Fibroblast of peridontal ligament (primary cell): ENCODE data around the gene SOWAHD.
A peak's percentile ranks its signal among the peaks of the same experiment; 100 is the strongest.
"Not testable (repeated sequence)": the region's sequence is repeated elsewhere in the genome, so short reads cannot be mapped to it uniquely, and the experiment has no call there.

Source experiments
- DNase-seq: peaks from one replicate; pipeline ENCODE4 v3.0.0-alpha.2; 2010; ENCODE audit errors: extremely low read depth

The SOWAHD gene

GRCh38 chrX:119757979-119758730, at the start of gene SOWAHD:
Gene SOWAHD (plus strand): TSS chrX:119758588. CDS start chrX:119758668, 80 bp downstream.
- peak; percentile 12 for DNase-seq

GRCh38 chrX:119708936-119709335, 49.5 kb upstream of the SOWAHD start:
- peak; percentile 31 for DNase-seq

- no peak for DNase-seq
These were observed 48.8 kb upstream of the SOWAHD start for GRCh38 chrX:119709630-119710029.

GRCh38 chrX:119721487-119721886, 36.9 kb upstream of the SOWAHD start:
- DNase-seq: no peak

GRCh38 chrX:119721926-119722325, 36.5 kb upstream of the SOWAHD start:
- DNase-seq: no peak

GRCh38 chrX:119726900-119727555, 31.4 kb upstream of the SOWAHD start:
- peak; percentile 3 for DNase-seq

- DNase-seq: no peak
These were observed 29.9 kb upstream of the SOWAHD start for GRCh38 chrX:119728487-119728886.

GRCh38 chrX:119729408-119730201, 28.8 kb upstream of the SOWAHD start:
- DNase-seq: peak; percentile 72

GRCh38 chrX:119734897-119735339, 23.5 kb upstream of the SOWAHD start:
- DNase-seq: peak; percentile 11

GRCh38 chrX:119735467-119735866, 22.9 kb upstream of the SOWAHD start:
- DNase-seq: no peak

GRCh38 chrX:119736206-119736764, 22.1 kb upstream of the SOWAHD start:
- DNase-seq: no peak

- DNase-seq: no peak
These were observed 19.6 kb upstream of the SOWAHD start for GRCh38 chrX:119738742-119739141.

GRCh38 chrX:119745283-119745848, 13.0 kb upstream of the SOWAHD start:
- no peak for DNase-seq

GRCh38 chrX:119750131-119750530, 8.3 kb upstream of the SOWAHD start:
- DNase-seq: not testable (repeated sequence)

- DNase-seq: not testable (repeated sequence)
These were observed 7.6 kb upstream of the SOWAHD start for GRCh38 chrX:119750751-119751150.

- no peak for DNase-seq
These were observed 5.4 kb upstream of the SOWAHD start for GRCh38 chrX:119753001-119753400.

GRCh38 chrX:119753639-119754257, 4.6 kb upstream of the SOWAHD start:
- peak; percentile 48 for DNase-seq

- peak; percentile 61 for DNase-seq
These were observed 2.3 kb upstream of the SOWAHD start for GRCh38 chrX:119755981-119756533.

- no peak for DNase-seq
These were observed 1.3 kb upstream of the SOWAHD start for GRCh38 chrX:119756926-119757635.

- no peak for DNase-seq
These were observed 776 bp upstream of the SOWAHD start for GRCh38 chrX:119757646-119757978.
